ENCODE data around the gene KIF1B. TPM values are rescaled to one million over a fixed set of nuclear protein-coding genes. Genes with fewer than 3 reads are reported as not detected.
A peak's percentile ranks its signal among the peaks of the same experiment; 100 is the strongest.

Gene KIF1B
- total RNA-seq, 1 donor from 2014 or later, result 32.7 TPM

GRCh38 chr1:10328180-10328963 is 118.0 kb downstream of the KIF1B start:
- ATAC-seq, result no peak

GRCh38 chr1:10337436-10337835 is 127.1 kb downstream of the KIF1B start:
- no peak for ATAC-seq

- ATAC-seq, result no peak
Observed at GRCh38 chr1:10338047-10338446, 127.7 kb downstream of the KIF1B start.

- ATAC-seq, result peak; percentile 56
Observed at GRCh38 chr1:10338611-10339010, 128.2 kb downstream of the KIF1B start.

GRCh38 chr1:10339036-10339567 is 128.7 kb downstream of the KIF1B start:
- ATAC-seq, result no peak

DNA sequence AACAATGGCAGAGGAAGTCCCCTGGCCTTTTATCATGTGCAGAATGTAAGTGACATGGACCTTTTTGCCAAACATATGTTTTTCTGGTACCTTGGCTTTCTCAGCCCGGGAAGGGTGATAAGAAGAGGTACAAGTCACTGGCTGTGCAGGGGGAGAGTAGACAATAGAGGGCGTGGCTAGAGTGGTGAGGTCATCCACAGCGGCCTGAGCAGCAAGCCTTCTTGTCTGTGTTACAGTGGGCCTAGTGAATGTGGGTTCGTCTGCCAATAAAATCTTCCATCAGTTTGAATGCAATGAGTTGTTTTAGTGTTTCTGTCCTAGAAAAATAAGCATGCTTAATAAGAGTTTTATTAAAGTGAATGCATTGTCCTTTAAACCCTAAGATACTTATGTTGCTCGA is 129.4 kb downstream of the KIF1B start:
- peak; percentile 62 for ATAC-seq

- ATAC-seq, result peak; percentile 87
Observed at GRCh38 chr1:10340930-10341590, 130.7 kb downstream of the KIF1B start.

- ATAC-seq, result no peak
Observed at GRCh38 chr1:10347109-10347508, 136.7 kb downstream of the KIF1B start.

- no peak for ATAC-seq
Observed at GRCh38 chr1:10353282-10353681, 142.9 kb downstream of the KIF1B start.

- ATAC-seq, result no peak
Observed at GRCh38 chr1:10353693-10354092, 143.3 kb downstream of the KIF1B start.

DNA sequence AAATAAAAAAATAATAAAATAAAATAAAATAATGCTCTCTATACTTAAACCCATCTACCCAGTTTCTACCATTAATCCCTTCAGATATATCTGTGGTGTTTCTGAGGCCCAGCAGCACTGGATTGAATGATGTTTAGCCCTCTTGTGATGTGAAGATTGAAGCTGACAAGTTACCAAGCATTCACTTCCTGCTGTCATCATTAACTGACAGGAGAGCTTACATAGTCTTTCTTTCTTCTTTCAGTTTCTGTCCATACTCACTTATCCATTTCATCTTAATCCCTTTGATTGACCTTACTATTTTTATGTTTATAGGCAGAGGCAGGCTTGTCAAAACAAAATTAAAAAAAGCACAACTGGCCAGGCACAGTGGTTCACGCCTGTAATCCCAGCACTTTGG is 149.7 kb downstream of the KIF1B start:
- ATAC-seq, result no peak

- ATAC-seq, result no peak
Observed at GRCh38 chr1:10361515-10361914, 151.1 kb downstream of the KIF1B start.

DNA sequence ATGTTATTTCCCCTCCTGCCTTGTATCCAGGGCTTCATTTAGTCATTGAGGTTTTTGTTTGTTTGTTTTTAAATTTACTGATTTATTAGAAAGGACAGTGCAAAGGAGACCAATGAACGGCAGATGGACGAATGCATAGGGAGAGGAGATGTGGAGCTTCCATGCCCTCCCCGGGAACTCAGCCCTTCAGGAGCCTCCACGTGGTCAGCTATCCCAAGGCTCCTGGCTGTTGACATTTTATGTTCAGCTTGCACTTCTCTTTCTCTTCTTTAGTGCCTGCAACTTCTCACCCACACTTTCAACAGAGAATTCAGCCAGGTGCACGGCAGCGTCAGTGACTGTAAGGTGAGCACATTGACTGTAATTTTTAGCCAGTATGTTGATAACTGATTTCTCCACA is 157.8 kb downstream of the KIF1B start:
- ATAC-seq, result no peak

DNA sequence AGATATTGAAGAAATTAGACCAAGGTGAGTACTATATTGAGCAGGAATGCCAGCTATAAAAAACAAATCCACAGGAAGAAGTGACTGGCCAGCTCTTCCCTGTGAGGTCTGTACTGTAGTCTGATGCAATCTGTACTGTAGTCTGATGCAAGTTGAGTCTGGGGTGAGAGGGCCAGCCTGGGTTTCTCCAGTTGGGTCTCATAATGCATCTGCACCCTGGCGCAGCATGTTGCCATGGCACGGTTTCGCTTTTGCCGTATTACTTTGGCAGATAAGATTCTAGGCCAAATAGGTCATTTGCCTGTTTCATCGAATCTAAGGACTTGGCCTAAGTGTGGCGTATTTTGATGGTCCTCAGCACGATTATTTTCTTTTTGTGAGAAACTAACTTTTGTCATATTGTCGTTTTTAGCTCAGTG is 164.1 kb downstream of the KIF1B start:
- ATAC-seq, result no peak

DNA sequence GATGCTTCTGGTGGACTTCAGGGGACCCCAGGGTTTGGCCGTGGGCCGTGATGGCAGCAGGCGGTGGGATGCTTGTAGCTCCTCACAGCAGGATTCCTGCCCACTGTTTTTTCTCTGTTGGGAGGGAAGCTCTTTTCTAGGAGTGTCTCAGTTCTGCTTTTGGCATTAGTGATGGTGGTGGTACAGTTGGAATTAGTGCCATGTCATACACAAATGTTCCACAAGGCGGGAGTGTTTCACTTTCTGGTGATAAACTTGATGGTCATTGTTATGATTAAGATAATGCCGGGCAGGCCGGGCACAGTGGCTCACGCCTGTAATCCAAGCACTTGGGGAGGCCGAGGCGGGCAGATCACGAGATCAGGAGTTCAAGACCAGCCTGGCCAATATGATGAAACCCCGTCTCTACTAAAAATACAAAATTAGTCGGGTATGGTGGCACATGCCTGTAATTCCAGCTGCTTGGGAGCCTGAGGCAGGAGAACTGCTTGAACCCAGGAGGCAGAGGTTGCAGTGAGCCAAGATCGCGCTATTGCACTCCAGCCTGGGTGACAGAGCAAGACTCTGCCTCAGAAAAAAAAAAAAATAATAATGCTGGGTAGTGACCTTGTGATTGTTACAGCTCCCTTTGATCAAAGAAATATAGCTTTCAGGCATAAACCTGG is 167.1 kb downstream of the KIF1B start:
- ATAC-seq, result peak; percentile 62

GRCh38 chr1:10378081-10378841 is 167.9 kb downstream of the KIF1B start:
- ATAC-seq, result peak; percentile 86

GRCh38 chr1:10379101-10379620 is 168.8 kb downstream of the KIF1B start:
- ATAC-seq, result peak; percentile 51

DNA sequence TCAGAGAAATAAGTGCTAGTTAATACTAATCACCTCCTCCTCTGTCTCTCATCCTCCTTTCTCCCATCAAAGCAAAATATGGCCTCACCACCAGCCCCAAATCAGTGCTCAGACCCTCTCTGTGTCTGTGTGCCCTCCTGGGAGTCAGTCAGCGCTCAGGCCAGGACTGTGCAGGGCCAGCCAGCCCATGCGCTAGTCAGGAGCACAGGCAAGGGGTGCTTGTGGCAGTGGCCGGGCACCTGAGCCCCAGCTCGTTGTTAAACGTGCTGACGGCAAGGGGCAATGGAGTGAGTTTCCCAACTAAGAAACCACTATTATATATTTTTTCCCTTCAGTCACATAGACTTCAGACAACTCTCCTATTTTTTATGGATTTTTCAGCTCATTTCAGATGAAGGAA is 169.3 kb downstream of the KIF1B start:
- ATAC-seq, result no peak

GRCh38 chr1:10380594-10381275 is 170.4 kb downstream of the KIF1B start:
- peak; percentile 67 for ATAC-seq

DNA sequence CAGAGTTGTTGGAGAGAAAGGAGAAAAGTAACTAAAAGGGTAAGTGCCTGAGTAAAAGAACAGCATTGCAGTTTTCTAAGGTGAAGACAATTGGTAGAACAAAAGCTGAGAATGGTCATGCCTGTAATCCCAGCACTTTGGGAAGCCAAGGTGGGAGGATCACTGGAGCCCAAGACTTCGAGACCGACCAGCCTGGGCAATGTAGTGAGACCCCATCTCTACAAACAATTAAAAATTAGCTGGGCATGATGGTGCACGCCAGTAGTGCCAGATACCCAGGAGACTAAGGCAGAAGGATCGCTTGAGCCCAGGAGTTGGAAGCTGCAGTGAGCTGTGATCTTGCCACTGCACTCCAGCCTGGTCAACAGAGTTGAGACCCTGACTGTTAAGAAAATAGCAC is 173.3 kb downstream of the KIF1B start:
- no peak for ATAC-seq

- ATAC-seq, result no peak
Observed at GRCh38 chr1:10384219-10384618, 173.8 kb downstream of the KIF1B start.
